H1 (cell line): ENCODE data around the gene IGFBP3. TPM values are rescaled to one million over a fixed set of nuclear protein-coding genes. Genes with fewer than 3 reads are reported as not detected.

ENCODE experiments used
- CTCF ChIA-PET: fragments of 300-600 bp; sonication (Branson Sonifier 250); formaldehyde crosslinking; loops from one replicate; lab custom pipeline; 2021; ENCODE audit not compliant: partially characterized antibody; lab: Charles Lee
- POLR2A ChIA-PET: fragments of 300-600 bp; sonication (Branson Sonifier 250); formaldehyde crosslinking; loops from one replicate; lab custom pipeline; 2021; ENCODE audit warnings: inconsistent platforms; ENCODE audit not compliant: partially characterized antibody; lab: Charles Lee
- DNase-seq, 2 experiments: peaks; one replicate each; pipeline versions ENCODE4 v3.0.0 to v3.0.0-alpha.2; 2010 to 2022; ENCODE audit warnings: low spot score in 2 of 2, low read depth in 1 of 2, mixed read lengths in 1 of 2
- FAIRE-seq: peaks from 2 replicates; lab custom pipeline; 2011; peaks lifted over from hg19 to GRCh38; lab: Jason Lieb, UNC
- H2AFZ ChIP-seq: 2 replicates; pipeline ENCODE4 v1.8.1; 2012; ENCODE audit warnings: low read length, inconsistent platforms
- H2AK5ac ChIP-seq: 2 replicates; pipeline ENCODE4 v1.6.1; 2013; ENCODE audit warnings: low read depth, low read length
- H2BK120ac ChIP-seq: replicated peaks from 2 replicates; pipeline ENCODE3; 2013; ENCODE audit warnings: low read depth, low read length, inconsistent platforms
- H2BK12ac ChIP-seq: 2 replicates; pipeline ENCODE4 v1.6.1; 2013; ENCODE audit warnings: low read depth, low read length
- H2BK15ac ChIP-seq: 2 replicates; pipeline ENCODE4 v1.6.1; 2013; ENCODE audit warnings: low read length
- H2BK20ac ChIP-seq: 2 replicates; pipeline ENCODE4 v1.6.1; 2013; ENCODE audit warnings: low read length
- H2BK5ac ChIP-seq: 2 replicates; pipeline ENCODE4 v1.6.1; 2013; ENCODE audit warnings: low read depth, low read length
- H3K14ac ChIP-seq: 2 replicates; pipeline ENCODE4 v1.6.1; 2013; ENCODE audit warnings: inconsistent platforms; ENCODE audit not compliant: insufficient read length
- H3K18ac ChIP-seq: 2 replicates; pipeline ENCODE4 v1.6.1; 2013; ENCODE audit warnings: low read length; ENCODE audit errors: extremely low read depth
- H3K23ac ChIP-seq: 2 replicates; pipeline ENCODE4 v1.6.1; 2013; ENCODE audit warnings: inconsistent platforms; ENCODE audit not compliant: insufficient read length
- H3K23me2 ChIP-seq: 2 replicates; pipeline ENCODE4 v1.6.1; 2013; ENCODE audit warnings: low read depth, low read length
- H3K27ac ChIP-seq: 2 replicates; pipeline ENCODE4 v1.6.1; 2011; ENCODE audit warnings: low read depth, low read length, inconsistent platforms
- H3K27me3 ChIP-seq, 4 experiments: replicated peaks in 1 of 4; 1 replicate in 1 of 4; 2 replicates in 3 of 4; pipeline versions ENCODE4 v1.6.1 to v1.8.1; 2011 to 2013; ENCODE audit warnings: low read length in 3 of 4, mild to moderate bottlenecking in 3 of 4, inconsistent platforms in 2 of 4, mixed read lengths in 2 of 4, moderate library complexity in 1 of 4; ENCODE audit not compliant: control insufficient read depth in 3 of 4, insufficient read depth in 3 of 4; ENCODE audit errors: extremely low read depth in 1 of 4
- H3K36me3 ChIP-seq, 4 experiments: 2 replicates each; pipeline versions ENCODE4 v1.6.1 to v1.8.1; 2011 to 2013; ENCODE audit warnings: mild to moderate bottlenecking in 4 of 4, low read length in 3 of 4, moderate library complexity in 2 of 4, control low read depth in 1 of 4, inconsistent platforms in 1 of 4; ENCODE audit not compliant: insufficient read depth in 4 of 4, control insufficient read depth in 2 of 4
- H3K4ac ChIP-seq: replicated peaks from 2 replicates; pipeline ENCODE3; 2013; ENCODE audit warnings: low read length, low read depth, mixed read lengths, inconsistent platforms; ENCODE audit not compliant: insufficient read length
- H3K4me1 ChIP-seq, 4 experiments: replicated peaks in 1 of 4; 1 replicate in 1 of 4; 2 replicates in 3 of 4; pipeline versions ENCODE4 v1.6.1 to v1.8.1; 2011 to 2013; ENCODE audit warnings: low read length in 3 of 4, inconsistent platforms in 2 of 4, mixed read lengths in 1 of 4; ENCODE audit not compliant: insufficient read depth in 4 of 4, control insufficient read depth in 3 of 4
- H3K4me2 ChIP-seq, 2 experiments: 2 replicates each; pipeline versions ENCODE4 v1.6.1 to v1.8.1; 2011 to 2013; ENCODE audit warnings: low read depth in 2 of 2, low read length in 2 of 2, control low read depth in 1 of 2, inconsistent platforms in 1 of 2, mild to moderate bottlenecking in 1 of 2; ENCODE audit not compliant: insufficient read depth in 1 of 2
- H3K4me3 ChIP-seq, 4 experiments: fragments of 200-600, 300-600 bp in 1 of 4; sonication (generic), shearing (Covaris generic), sonication (Bioruptor Twin) in 1 of 4; 2 replicates each; pipeline versions ENCODE4 v1.5.1 to v1.8.1; 2011 to 2016; ENCODE audit warnings: low read length in 4 of 4, low read depth in 3 of 4, control low read depth in 2 of 4, inconsistent platforms in 2 of 4, mild to moderate bottlenecking in 2 of 4, mixed read lengths in 1 of 4, moderate library complexity in 1 of 4; ENCODE audit not compliant: insufficient read depth in 2 of 4; ENCODE audit errors: extremely low read depth in 1 of 4
- H3K56ac ChIP-seq: replicated peaks from 2 replicates; pipeline ENCODE3; 2013; ENCODE audit warnings: low read depth, mild to moderate bottlenecking, mixed read lengths, low read length, inconsistent platforms; ENCODE audit not compliant: insufficient read length
- H3K79me1 ChIP-seq: 2 replicates; pipeline ENCODE4 v1.6.1; 2013; ENCODE audit warnings: low read depth, low read length, control low read depth
- H3K79me2 ChIP-seq, 2 experiments: 2 replicates each; pipeline versions ENCODE4 v1.6.1 to v1.8.1; 2012 to 2013; ENCODE audit warnings: low read length in 2 of 2, mild to moderate bottlenecking in 2 of 2, inconsistent platforms in 1 of 2; ENCODE audit not compliant: insufficient read depth in 2 of 2, control insufficient read depth in 1 of 2
- H3K9ac ChIP-seq, 4 experiments: replicated peaks in 1 of 4; 1 replicate in 1 of 4; 2 replicates in 3 of 4; pipeline versions ENCODE4 v1.6.1 to v1.8.1; 2011 to 2013; ENCODE audit warnings: low read depth in 3 of 4, low read length in 3 of 4, control low read depth in 2 of 4, mild to moderate bottlenecking in 2 of 4, moderate library complexity in 2 of 4, inconsistent platforms in 1 of 4; ENCODE audit errors: extremely low read depth in 1 of 4
- H3K9me3 ChIP-seq, 2 experiments: 2 replicates each; pipeline versions ENCODE4 v1.6.1 to v1.8.1; 2012 to 2013; ENCODE audit warnings: mild to moderate bottlenecking in 2 of 2, moderate library complexity in 2 of 2, control low read depth in 1 of 2, inconsistent platforms in 1 of 2, low read depth in 1 of 2, low read length in 1 of 2, mixed read lengths in 1 of 2; ENCODE audit not compliant: insufficient read depth in 2 of 2
- H4K20me1 ChIP-seq, 2 experiments: replicated peaks in 1 of 2; 2 replicates each; pipeline versions ENCODE3 to v1.8.1; 2011 to 2013; ENCODE audit warnings: inconsistent platforms in 2 of 2, low read length in 2 of 2, mild to moderate bottlenecking in 1 of 2; ENCODE audit not compliant: insufficient read depth in 2 of 2, control insufficient read depth in 1 of 2
- H4K5ac ChIP-seq: 2 replicates; pipeline ENCODE4 v1.6.1; 2013; ENCODE audit warnings: low read length, low read depth, mixed read lengths, inconsistent platforms; ENCODE audit not compliant: insufficient read length
- H4K8ac ChIP-seq: 2 replicates; pipeline ENCODE4 v1.8.0; 2013; ENCODE audit warnings: mild to moderate bottlenecking, moderate library complexity, low read length, inconsistent platforms; ENCODE audit not compliant: insufficient read depth; ENCODE audit errors: extremely low read depth
- H4K91ac ChIP-seq: replicated peaks from 2 replicates; pipeline ENCODE3; 2013; ENCODE audit warnings: low read length, mixed read lengths, inconsistent platforms; ENCODE audit not compliant: insufficient read length
- BRCA1 ChIP-seq: IDR thresholded peaks from 2 replicates; pipeline ENCODE4 v1.6.1; 2012; ENCODE audit warnings: low read depth, low read length, improper control_type of control experiment
- CHD2 ChIP-seq: IDR thresholded peaks from 2 replicates; pipeline ENCODE4 v1.6.1; 2012; ENCODE audit warnings: low read length, improper control_type of control experiment
- RAD21 ChIP-seq, 2 experiments: IDR thresholded peaks in 1 of 2; conservative IDR thresholded peaks in 1 of 2; 2 replicates each; pipeline ENCODE4 v1.6.1; 2011; ENCODE audit warnings: low read depth in 2 of 2, low read length in 2 of 2, improper control_type of control experiment in 1 of 2, inconsistent platforms in 1 of 2, mild to moderate bottlenecking in 1 of 2, moderate library complexity in 1 of 2
- RBBP5 ChIP-seq: IDR thresholded peaks from 2 replicates; pipeline ENCODE4 v1.7.1; 2012; ENCODE audit warnings: low read depth, mild to moderate bottlenecking, inconsistent platforms, low read length, moderate library complexity, borderline replicate concordance
- SIRT6 ChIP-seq: IDR thresholded peaks from one replicate; pipeline ENCODE4 v1.7.1; 2012; ENCODE audit warnings: low read length, inconsistent platforms
- TBP ChIP-seq: IDR thresholded peaks from 2 replicates; pipeline ENCODE4 v1.6.1; 2011; ENCODE audit warnings: low read depth, low read length, improper control_type of control experiment
- WGBS, 2 experiments: shearing (Covaris generic) in 1 of 2; methylation state at CpG; one replicate each; pipeline versions ENCODE4 v1.1.6 to v1.1.7; 2013 to 2015; ENCODE audit warnings: low lambda C conversion rate in 2 of 2, mixed read lengths in 2 of 2, inconsistent platforms in 1 of 2, low coverage in 1 of 2, missing lambda C conversion rate in 1 of 2; ENCODE audit not compliant: insufficient replicate concordance in 2 of 2, insufficient coverage in 1 of 2, insufficient read length in 1 of 2; ENCODE audit errors: extremely low coverage in 1 of 2, missing lambda C conversion rate in 1 of 2; 5-methylcytosine and 5-hydroxymethylcytosine counted together
- polyA plus RNA-seq, 7 experiments: library from polyadenylated mRNA; depleted of rRNA in 3 of 7; stranded (reverse) in 5 of 7; unstranded in 2 of 7; fragments of >200 nt in 5 of 7; fragments of 200-250 nt in 2 of 7; gene quantifications; 1 replicate in 5 of 7; 2 replicates in 1 of 7; 4 replicates in 1 of 7; pipeline versions ENCODE4 v1.2.1 to v1.2.3, GENCODE V29; 2011 to 2013; ENCODE audit warnings: missing spikeins in 2 of 7, mixed read lengths in 2 of 7
- total RNA-seq: library from RNA; stranded (reverse); fragmentation: NEBNext Ultra II Directional; extraction: Animal tissue kit (Norgen Biotek cat#: 25700); gene quantifications from 2 replicates; pipeline ENCODE4 v1.2.1, GENCODE V29; 2021

The IGFBP3 gene
- total and polyA plus RNA-seq, 2 of the 8 experiments (the other 6 are each of a cell fraction or from before 2014, with no cell fraction given), result 5.5 to 12.1 TPM

GRCh38 chr7:45955286-45955685 lies 34.2 kb upstream of the IGFBP3 start:
- Histone ChIP-seq H3K23ac (no peak overlapping the region), H3K23me2 (no peaks in the 10 kb centered on the region), H2AK5ac (no peak overlapping the region), H2BK12ac (no peak overlapping the region), H4K20me1 (no peaks in the 10 kb centered on the region), H3K56ac (no peak overlapping the region), H4K91ac (no peak overlapping the region), H2AFZ (no peak overlapping the region), H3K14ac (no peak overlapping the region), H3K36me3 (no peaks in the 10 kb centered on the region), H3K79me2 (no peaks in the 10 kb centered on the region), H2BK15ac (no peak overlapping the region), H2BK5ac (no peak overlapping the region), H3K18ac (no peak overlapping the region), H4K8ac (no peak overlapping the region), H4K5ac (no peak overlapping the region), H3K79me1 (no peaks in the 10 kb centered on the region), H3K4ac (no peak overlapping the region), H3K9ac (no peak overlapping the region), H3K4me3 (no peak overlapping the region), H2BK120ac (no peak overlapping the region), H3K9me3 (peaks cover 10 to 12% of the 10 kb centered on the region in 2 experiments), H3K4me2 (no peak overlapping the region), H3K27ac (no peak overlapping the region), H3K27me3 (no peaks in the 10 kb centered on the region), H2BK20ac (no peak overlapping the region), H3K4me1 (no peaks in the 10 kb centered on the region)
- CTCF ChIA-PET, result interaction anchor here (0.7 to 1.4 kb wide), 5 partner anchors 10 to 296 kb away, joined by 3 to 4 read pairs (median 3); no protein-coding TSS in a partner anchor
- no peak for TF ChIP-seq RAD21 (IDR thresholded peaks at IDR 0.05 in 1 of 2, conservative IDR thresholded peaks at IDR 0.05 in 1 of 2; ENCODE audit: low read depth in 2 of 2, low read length in 2 of 2)
- TF ChIP-seq SIRT6, result no peak
- TF ChIP-seq BRCA1, result no peak
- TF ChIP-seq TBP, result no peak
- no peak for TF ChIP-seq CHD2
- TF ChIP-seq RBBP5, result no peak
- POLR2A ChIA-PET, result no interaction called here
- FAIRE-seq (no peak), DNase-seq (no peak)
- 93% methylated on average over 1 of the region's 1 CpG; no CpG with 5 or more reads in 1 of the 2 experiments for WGBS, 2 experiments
